Measurements from ENCODE around the gene OR51T1. TPM values are rescaled to one million over a fixed set of nuclear protein-coding genes. Genes with fewer than 3 reads are reported as not detected.
"Not testable (repeated sequence)": the region's sequence is repeated elsewhere in the genome, so short reads cannot be mapped to it uniquely, and the experiment has no call there.

OR51T1 gene, protein sequence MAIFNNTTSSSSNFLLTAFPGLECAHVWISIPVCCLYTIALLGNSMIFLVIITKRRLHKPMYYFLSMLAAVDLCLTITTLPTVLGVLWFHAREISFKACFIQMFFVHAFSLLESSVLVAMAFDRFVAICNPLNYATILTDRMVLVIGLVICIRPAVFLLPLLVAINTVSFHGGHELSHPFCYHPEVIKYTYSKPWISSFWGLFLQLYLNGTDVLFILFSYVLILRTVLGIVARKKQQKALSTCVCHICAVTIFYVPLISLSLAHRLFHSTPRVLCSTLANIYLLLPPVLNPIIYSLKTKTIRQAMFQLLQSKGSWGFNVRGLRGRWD
- total RNA-seq: not detected in 2 replicates

DNA sequence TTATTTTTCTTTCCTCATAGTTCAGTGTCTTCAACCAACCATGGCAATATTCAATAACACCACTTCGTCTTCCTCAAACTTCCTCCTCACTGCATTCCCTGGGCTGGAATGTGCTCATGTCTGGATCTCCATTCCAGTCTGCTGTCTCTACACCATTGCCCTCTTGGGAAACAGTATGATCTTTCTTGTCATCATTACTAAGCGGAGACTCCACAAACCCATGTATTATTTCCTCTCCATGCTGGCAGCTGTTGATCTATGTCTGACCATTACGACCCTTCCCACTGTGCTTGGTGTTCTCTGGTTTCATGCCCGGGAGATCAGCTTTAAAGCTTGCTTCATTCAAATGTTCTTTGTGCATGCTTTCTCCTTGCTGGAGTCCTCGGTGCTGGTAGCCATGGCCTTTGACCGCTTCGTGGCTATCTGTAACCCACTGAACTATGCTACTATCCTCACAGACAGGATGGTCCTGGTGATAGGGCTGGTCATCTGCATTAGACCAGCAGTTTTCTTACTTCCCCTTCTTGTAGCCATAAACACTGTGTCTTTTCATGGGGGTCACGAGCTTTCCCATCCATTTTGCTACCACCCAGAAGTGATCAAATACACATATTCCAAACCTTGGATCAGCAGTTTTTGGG lies at the start of gene OR51T1:
TSS of gene OR51T1 (plus strand) at position 41 of the 641 bp plus-strand sequence. CDS start at position 41, 0 bp downstream.
- no peak for DNase-seq

DNA sequence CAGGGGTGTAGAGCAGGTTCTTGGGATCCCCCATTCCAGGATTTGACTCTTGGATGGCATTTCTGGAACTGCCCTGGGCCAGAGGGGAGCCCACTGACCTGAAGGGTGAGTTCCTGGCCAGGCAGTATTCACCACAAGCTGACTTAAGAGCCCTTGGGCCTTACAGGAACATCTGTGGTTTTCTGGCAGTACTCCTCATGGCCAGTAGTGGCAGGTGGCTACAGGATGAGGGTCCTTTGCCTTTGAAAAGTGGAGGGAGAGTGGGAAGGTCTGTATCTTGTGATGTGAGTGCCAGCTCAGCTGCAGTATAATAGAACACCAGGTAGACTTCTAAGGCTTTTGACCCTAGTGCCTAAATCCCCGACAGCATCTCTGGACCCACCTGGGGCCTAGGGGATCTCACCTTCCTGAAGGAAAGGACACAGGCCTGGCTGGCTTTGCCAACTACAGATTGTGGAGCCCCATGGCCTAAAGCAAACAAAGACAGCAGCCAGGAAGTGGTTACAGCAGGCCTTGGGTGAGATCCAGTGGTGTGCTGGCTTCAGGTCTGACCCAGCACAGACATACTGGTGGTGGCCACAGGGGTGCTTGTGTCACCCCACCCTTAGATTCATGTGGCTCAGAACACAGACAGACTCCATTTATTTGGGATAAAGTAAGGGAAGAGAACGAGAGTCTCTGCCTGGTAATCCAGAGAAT lies 41.7 kb upstream of the OR51T1 start:
- no peak for DNase-seq

DNA sequence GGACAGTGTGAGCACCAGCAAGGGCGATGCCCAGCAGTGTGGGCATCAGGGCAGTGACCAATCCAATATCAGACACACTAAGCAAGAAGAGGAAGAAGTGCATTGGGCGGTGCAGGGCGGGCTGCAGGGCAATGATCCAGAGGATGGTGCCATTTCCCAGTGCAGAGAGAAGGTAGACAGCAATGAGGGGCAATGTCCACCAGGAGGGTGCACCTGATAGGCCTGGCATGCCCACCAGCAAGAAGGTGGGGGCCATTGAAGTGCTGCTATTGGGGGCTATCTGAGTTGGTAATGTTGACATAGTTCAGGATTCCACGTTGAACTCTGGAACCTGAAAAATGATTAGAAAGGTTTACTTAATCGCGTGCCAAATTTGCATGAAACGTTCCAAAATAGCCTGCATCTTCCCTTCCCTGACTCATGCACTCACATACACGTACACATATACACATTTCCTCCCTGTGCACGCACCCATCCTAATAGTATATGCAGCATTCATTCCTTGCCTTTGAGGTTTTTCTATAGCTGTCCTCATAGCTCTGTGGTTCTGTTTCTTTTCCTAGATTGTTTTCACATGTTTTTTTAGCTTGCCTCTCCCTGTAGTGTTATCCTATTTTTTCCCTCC lies 32.7 kb upstream of the OR51T1 start, which contains the start of gene OR51S1:
TSS of gene OR51S1 (minus strand) at position 301 of the 625 bp plus-strand sequence. CDS start at position 301, 0 bp downstream.
- no peak for DNase-seq

DNA sequence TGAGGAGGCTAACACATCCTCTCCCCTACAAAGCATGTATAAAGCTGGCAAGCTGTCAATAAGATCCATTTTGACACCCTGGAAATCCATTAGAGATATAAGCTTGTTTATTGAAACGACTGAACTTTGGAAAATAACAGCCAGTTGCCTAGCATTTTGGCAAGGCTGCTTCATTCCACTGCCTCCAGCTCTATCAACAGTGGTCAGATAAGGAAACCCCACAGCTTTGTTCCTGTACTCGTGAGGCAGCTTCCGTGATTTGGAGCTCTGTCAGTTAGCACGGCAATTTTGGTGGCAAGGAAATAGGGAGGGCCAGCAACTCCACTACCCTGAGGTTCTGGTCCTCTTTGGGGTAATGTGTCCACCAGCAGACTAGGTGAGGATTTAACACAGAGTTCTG lies 30.7 kb upstream of the OR51T1 start:
- no peak for DNase-seq

DNA sequence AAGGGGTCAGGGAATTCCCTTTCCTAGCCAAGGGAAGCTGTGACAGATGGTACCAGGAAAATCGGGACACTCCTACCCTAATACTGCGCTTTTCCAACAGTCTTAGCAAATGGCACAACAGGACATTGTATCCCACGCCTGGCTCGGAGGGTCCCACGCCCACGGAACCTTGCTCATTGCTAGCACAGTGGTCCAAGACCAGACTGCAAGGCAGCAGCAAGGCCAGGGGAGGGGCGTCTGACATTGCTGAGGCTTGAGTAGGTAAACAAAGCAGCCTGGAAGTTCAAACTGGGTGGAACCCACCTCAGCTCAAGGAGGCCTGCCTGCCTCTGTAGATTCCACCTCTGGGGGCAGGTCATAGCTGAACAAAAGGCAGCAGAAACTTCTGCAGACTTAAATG lies 27.4 kb upstream of the OR51T1 start:
- DNase-seq: not testable (repeated sequence)

DNA sequence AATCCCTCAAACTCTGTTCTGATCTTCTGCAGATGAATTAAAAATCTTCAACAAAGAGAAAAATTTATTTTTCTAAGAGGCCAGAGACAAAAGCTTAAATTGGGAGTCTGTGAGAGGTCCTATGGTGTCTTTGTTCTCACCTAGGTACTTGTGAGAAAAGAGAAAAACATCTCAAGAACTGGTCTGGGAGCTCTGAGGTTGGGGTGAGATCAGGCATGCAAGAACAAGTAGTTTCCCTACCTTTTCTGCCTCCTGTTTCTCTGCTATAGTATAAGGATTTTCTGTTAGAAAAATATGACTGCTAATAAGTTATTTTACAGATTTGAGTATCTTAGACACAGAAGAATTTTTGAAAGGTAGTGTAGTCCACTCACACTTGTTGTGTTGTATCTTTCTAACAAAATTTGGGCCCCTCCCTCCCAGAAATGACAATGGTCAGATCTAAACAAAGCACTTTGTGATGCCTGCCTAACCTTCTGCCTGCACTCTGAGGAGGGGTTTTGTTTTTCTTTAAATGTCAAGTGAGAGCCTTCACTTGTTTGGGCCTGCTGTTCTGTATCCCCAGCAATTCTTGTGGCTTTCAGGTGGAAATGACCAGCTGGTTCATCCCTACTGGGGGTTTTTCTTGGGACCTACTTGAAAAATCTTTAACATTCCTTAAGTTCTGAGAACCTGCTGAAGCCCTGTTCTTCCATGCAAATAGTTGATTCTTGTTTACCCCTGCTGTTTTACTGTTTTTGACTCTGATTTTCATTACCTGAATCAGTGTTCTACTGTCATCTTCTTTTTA lies 19.1 kb upstream of the OR51T1 start:
- DNase-seq: no peak

DNA sequence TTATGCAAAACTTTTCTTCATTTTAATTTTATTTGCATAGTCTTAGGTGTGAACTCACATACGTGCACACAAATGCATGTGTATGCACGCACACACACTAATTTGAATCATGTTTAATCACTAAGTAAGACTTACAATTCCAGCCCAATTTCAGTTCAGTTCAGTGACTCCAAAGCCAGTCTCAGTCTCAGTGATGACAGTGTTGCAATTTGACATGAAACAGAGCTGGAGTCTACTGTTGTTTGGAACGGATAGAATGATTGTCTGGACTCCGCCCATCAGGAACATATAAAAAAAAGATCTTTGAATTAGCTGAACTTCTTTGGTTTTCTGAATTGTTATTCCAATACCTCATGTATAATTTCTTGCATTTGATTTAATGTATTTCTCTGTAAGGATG lies 17.8 kb upstream of the OR51T1 start:
- DNase-seq: no peak

DNA sequence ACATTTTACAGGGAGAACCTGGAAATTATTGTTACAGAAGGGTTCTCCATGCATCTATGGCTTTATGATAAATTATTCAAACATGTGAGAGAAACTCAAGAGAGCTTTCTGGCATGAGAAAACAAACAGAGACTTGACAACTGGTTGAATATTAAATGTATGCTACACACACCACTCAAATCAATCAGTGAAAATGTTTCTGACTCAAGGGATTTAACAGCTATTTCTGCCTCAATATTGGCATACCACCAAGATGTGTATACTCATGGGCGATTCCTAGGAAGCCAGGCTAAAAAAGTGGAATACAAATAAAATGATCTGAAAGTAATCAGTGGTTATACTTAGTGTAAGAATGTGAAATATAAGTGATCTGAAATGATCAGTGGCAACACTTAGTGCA lies 15.8 kb upstream of the OR51T1 start:
- DNase-seq: no peak

DNA sequence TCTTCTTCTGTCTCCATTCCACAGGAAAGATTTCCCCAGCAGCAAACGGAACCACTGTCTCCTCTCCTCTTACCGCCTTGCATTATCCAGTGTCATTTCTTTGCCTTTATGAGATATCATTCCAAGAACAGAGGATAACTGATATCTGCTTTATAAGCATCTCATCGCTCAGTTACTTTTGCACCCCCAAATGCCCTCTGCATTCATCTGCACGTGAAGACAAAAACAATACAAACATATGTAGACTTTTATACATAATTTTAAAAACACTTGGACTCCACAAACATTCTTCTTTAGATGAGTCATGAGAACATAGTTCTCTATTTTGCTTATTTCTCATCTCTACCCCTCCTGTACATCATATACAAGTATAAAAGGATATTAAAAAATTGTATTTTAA lies 512 bp upstream of the OR51T1 start:
- DNase-seq: no peak

DNA sequence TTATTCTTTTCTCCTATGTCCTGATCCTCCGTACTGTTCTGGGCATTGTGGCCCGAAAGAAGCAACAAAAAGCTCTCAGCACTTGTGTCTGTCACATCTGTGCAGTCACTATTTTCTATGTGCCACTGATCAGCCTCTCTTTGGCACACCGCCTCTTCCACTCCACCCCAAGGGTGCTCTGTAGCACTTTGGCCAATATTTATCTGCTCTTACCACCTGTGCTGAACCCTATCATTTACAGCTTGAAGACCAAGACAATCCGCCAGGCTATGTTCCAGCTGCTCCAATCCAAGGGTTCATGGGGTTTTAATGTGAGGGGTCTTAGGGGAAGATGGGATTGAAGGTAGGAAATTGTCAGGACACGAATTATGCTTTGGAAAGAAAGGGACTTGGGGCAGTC lies 843 bp downstream of the OR51T1 start:
- no peak for DNase-seq

DNA sequence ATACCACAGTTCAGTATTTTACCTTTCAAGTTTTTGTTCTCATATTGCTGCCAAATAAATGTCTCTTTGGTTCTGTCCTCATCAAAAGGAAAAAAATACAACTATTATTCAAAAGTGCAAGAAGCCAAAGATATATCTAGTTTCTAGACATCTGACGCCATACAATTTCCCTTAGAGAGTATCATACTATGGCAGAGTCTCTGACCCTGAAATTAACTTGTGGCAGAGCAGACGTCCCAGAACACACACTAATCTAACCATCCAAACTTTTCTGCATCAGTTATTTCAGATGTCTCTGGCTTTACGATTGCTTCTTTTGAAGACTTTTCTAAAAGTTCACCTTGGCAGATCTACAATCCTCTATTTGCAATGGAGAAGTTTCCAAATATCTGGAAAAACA lies 2.7 kb downstream of the OR51T1 start:
- no peak for DNase-seq

DNA sequence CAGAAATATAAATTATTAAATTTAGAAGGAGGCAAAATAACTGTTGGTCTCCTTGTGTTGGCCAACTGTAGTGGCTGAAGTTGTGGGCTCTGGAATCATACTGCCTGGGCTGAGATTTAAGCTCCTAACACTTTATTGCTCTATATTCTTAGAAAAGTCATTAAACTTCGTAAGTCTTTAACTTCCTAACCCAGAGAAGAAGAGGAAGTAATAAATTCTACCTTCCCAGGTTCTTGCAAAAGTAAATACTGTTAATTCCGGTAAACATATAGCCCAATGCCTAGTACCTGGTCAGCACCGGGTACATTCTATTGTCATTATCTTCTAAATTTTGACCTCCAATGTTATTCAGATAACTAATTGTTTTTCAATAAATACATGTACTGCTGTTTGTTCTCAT lies 4.5 kb downstream of the OR51T1 start:
- no peak for DNase-seq

DNA sequence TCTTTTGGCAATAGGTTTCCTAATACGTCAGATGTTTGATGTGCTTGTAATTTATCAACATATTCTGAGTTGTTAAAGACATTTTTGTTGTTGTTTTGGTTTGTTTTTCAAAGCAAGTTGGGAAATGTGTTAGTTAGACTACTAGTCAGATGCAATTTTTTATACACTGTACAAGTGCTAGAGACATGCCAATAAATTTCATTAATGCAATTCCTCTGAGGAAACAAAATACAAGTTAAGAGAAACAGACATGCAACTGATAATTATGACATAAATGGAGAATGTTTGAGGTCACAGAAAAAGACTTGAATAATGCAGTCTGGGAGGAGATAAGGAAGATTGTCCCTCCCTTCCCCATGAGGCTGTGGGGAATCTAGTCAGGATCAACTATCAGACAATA lies 5.9 kb downstream of the OR51T1 start:
- no peak for DNase-seq

DNA sequence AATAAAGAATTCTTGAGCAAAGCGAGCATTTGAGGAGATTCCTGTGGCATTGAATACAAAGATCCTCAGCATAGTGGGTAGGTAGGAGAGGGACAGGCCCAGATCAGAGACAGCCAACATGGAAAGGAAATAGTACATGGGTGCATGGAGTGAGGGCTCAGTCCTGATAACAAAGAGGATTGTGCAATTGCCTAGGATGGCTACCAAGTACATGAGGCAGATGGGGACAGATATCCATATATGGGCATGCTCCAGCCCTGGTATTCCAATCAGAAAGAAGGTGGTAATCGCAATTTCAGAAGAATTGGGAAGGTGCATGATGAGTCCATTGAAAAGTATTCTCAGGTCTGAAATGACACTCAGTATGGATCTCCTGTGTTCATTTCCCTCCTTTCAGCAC lies 8.6 kb downstream of the OR51T1 start:
- no peak for DNase-seq

DNA sequence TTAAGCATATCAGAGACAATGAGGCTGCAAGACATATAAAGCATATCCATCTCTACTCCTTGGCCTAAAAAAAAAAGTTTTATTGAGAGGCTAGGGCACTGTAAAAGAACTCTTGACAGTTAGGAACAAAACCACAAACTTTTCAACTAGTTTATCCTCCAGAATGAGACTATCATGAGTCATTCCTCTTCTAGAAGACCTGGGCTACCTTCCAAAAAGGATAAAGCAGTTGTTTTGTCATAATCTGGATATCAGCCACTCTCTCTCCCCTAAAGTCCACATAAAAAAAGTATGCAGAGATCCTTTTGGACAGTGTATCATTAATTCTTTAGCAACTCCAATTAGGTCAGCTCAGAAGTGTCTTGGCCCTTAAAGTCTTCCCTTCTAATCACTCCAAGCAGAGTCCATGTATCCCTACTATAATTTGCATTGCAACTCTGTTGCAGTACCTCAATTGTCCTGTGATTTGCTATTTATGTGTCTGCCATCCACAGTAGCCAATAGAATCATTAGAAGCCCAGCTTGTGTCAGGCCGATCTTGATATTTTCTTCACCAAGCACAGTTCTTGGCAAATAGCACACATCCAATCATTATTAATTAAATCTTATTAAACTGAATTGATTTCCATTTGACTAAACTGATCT lies 10.4 kb downstream of the OR51T1 start:
- no peak for DNase-seq

DNA sequence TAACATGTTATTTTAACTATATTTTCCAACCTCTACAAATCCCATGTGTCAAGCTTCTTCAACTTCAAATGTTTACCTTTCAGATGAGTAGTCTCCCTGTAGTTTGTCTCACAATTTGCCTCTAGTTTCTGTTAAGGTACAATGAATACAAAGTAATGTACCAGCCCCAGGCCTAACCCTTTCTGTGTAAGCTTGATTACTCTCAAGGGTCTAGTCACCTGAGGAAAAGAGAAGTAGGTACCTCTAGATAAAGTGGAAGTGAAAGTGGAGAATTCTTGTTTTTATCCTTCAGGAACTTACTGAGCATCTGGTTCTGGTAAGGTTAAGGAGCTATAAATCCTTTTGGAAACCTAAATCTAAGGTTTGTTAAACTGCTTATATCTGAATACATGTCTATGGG lies 21.8 kb downstream of the OR51T1 start, which contains the start of gene OR51A7:
TSS of gene OR51A7 (plus strand) at position 300 of the 400 bp plus-strand sequence. CDS start 3,587 bp downstream, outside the sequence.
- DNase-seq: no peak

DNA sequence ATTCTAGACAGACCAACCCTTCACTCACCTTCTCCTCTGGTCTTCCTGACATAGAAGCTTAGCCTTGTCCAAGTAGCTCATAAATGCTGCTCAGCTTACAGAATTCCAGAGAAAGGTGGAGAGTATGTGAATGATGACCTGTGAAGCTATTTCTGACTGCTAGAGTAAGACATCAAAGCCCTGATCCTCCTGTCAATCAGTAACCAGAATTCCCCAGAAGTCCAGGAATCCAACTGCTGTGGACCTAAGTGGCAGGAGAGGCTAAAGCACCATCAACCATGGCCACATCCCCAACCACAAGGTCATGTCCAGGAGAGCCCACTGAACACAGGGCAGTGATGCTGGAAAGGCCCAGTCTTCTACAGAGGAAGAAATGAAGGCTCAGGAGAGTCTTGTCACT lies 34.9 kb downstream of the OR51T1 start:
- DNase-seq: no peak

DNA sequence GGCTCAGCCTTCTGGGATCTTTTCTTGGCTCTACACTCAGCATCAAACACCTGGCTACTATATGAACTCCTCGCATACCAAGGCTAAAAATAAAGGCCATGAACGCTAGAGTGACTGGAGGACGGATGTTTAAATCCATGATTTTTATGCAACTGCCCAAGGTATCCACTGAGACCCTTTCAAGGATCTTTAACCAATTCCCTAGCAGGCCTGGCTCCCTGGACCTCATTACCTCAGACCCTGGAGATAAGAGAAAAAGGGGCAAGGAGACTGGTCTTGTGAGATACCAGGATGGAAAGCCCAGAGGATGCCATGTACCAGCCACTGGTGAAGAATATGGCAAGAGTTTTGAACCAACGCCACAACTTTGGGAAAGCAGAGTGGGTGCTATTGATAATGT lies 37.5 kb downstream of the OR51T1 start, which contains the start of gene OR51G2:
TSS of gene OR51G2 (minus strand) at position 101 of the 400 bp plus-strand sequence. CDS start 3,687 bp downstream, outside the sequence.
- no peak for DNase-seq

DNA sequence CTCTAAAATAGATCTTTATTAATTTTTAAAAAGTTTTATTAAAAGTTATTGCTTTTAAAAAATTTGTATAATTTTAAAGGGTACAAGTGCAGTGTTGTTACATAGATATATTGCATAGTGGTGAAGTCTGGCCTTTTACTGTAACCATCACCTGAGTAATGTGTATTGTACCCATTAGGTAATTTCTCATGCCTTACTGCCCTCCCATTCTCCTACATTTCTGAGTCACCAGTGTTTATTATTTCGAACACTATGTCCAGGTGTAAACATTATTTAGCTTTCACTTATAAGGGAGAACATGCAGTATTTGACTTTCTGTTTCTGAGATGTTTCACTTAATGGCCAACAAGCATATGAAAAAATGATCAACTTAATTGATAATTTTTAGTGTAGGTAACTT lies 40.1 kb downstream of the OR51T1 start:
- no peak for DNase-seq

DNA sequence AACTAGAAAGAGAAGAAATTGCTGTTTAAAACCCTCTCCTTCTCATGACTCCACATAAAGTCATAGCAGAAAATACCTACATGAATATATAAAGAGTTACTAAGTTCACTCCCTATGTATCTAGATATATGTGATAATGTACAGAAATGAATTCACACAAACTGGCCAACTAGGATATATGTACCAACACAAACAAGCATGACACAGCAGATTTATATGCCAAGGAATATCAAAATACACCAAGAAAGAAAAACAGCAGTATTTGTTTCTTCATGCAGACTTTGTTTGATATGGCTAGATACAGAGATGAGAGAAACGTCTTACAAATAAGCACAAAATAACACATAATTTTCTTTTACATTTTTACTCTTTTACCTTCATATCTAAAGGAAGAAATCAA lies 40.6 kb downstream of the OR51T1 start:
- no peak for DNase-seq

DNA sequence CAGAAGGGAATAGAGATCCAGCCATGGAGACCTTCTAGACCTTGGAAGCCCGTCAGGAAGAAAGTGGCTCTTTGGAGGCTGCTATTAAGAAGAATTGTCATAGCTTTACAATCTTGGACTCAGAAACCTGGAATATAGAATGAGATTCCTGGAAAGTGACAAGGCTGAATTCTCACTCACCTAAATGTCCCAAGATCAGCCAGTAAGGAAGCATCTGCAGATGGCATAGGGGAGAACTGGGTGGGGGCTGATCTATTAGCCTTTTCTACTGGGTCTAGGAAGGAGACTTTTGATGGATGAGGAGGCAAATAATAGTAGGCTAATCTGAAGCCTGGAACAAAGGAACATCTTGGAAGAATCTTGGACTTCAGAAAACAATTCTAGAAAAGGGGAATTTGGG lies 42.5 kb downstream of the OR51T1 start, which contains the start of gene OR51G1:
TSS of gene OR51G1 (minus strand) at position 101 of the 400 bp plus-strand sequence. CDS start at position 101, 0 bp downstream.
- DNase-seq: no peak
